Activated naive CD8-positive, alpha-beta T cell treated with anti-CD3 and anti-CD28 coated beads, Interleukin-2, amount 10 ng/mL, durations not matched to agents 7 days and 5 days (primary cell): Measurements from ENCODE around the gene FOLR1. TPM values are rescaled to one million over a fixed set of nuclear protein-coding genes. Genes with fewer than 3 reads are reported as not detected.
"Not testable (repeated sequence)": the region's sequence is repeated elsewhere in the genome, so short reads cannot be mapped to it uniquely, and the experiment has no call there.

Experiments
- ATAC-seq: fragments of 150-1000 bp; cut with Tn5 transposase; one replicate; pipeline ENCODE4 v1.10.0; 2021; ENCODE audit warnings: low read depth, moderate library complexity
- POLR2A ChIA-PET: fragments of 350-600 bp; sonication (Branson Sonifier 250); formaldehyde crosslinking; loops from one replicate; lab custom pipeline; 2021; ENCODE audit warnings: antibody characterized with exemption; lab: Charles Lee
- DNase-seq: peaks from one replicate; pipeline ENCODE4 v3.0.0; 2021
- H3K27ac Mint-ChIP-seq: one replicate; pipeline ENCODE4 v1.8.0; 2022; ENCODE audit warnings: mild to moderate bottlenecking, mixed read lengths
- H3K27me3 Mint-ChIP-seq: one replicate; pipeline ENCODE4 v1.8.0; 2022; ENCODE audit warnings: mild to moderate bottlenecking, moderate library complexity, mixed read lengths
- H3K36me3 Mint-ChIP-seq: one replicate; pipeline ENCODE4 v1.8.0; 2021; ENCODE audit warnings: mild to moderate bottlenecking, mixed read lengths
- H3K4me1 Mint-ChIP-seq: one replicate; pipeline ENCODE4 v1.8.0; 2021; ENCODE audit warnings: mixed read lengths
- H3K4me3 Mint-ChIP-seq: one replicate; pipeline ENCODE4 v1.8.0; 2022; ENCODE audit warnings: mild to moderate bottlenecking, moderate library complexity, mixed read lengths
- H3K9me3 Mint-ChIP-seq: one replicate; pipeline ENCODE4 v1.8.0; 2021; ENCODE audit warnings: mixed read lengths
- total RNA-seq, 2 experiments: library from RNA; stranded (reverse); gene quantifications; one replicate each; pipeline ENCODE4 v1.2.3, GENCODE V29; 2021

Gene FOLR1
- total RNA-seq, 2 experiments from 2014 or later, result not detected

DNA sequence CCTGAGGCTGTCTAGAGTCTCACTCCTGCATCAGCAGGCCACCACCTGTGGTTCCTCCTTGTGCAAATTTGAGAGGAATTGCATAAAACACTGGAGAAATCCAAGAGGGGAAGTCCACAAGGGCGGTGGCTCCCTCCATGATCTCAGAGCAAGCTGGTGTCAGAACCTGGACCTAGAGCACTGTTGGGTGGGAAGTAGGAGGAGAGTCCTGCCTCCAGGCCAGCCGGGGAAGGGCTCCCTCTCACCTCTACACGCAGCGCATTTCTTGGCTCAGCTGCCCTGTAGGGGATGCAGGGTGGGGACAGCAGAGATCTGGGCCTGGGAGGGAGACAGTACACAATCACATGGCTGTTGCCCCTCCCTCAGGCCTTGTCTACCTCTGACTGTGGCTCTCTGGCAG, 19.9 kb upstream of the FOLR1 start:
- H3K27me3 Mint-ChIP-seq, H3K27ac Mint-ChIP-seq, DNase-seq, H3K4me3 Mint-ChIP-seq, POLR2A ChIA-PET, H3K9me3 Mint-ChIP-seq, H3K36me3 Mint-ChIP-seq, ATAC-seq, H3K4me1 Mint-ChIP-seq: not testable (repeated sequence)

DNA sequence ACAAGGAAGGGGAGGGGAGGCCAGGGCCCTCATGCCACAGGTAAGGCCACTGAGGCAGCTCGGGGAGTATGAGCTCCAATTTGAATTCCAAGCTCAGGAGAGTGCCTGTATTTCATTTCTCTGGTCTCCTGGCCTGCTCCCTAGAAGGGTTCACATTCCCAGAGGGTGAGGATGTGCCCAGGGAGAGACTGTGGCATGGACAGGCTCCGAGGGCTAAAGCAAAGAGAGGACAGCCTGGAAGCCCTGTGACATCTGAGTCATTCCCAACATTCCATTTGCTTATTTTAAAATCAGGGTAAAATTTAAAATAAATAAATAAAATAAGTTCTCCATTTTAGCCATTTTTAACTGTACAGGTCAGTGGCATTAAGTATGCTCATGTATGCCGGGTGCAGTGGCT, 18.6 kb upstream of the FOLR1 start:
- ATAC-seq, result no peak
- Mint-ChIP-seq H3K4me3 (no peak overlapping the region), H3K36me3 (no peaks in the 10 kb centered on the region), H3K27ac (no peak overlapping the region), H3K27me3 (no peaks in the 10 kb centered on the region), H3K4me1 (no peaks in the 10 kb centered on the region), H3K9me3 (no peaks in the 10 kb centered on the region)
- POLR2A ChIA-PET, result no interaction called here
- DNase-seq, result no peak

DNA sequence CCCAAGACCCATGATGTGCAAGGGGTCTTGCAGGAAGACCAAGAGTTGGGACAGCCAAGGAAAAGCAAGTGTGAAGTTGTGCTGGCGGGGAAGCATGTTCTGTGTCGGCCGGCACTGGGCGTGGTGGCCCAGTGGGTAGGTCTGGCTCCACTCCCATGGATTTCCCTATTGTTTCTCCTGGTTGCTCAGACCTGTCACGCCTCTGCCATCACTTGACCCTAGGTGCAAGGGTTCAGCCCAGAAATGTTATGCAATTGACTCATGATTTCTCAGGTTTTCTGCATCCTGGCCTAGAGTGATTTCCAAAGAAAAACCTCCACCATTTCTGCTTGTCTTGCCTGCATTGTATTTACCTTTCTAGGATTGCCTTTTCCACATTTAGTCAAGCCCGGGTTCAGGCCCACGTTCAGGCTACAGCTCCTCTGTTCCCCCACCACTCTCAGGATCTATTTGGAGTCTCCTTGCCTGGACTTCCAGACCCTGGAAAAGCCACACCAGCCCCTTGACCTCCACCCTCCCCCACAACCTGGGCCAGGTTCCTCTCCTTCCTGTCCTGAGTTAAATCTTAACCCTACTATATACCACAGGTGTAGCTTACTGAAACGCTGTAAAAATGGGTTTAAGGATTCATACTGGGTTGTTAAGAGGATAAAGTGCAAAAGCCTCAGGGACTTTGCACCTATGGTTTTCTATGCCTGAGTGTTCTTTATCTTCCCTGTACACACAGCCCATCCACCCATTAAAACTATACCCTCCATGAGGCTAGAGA, 17.5 kb upstream of the FOLR1 start:
- H3K27me3 Mint-ChIP-seq, result peaks cover 6% of the 10 kb centered on the region
- H3K9me3 Mint-ChIP-seq, result no peaks in the 10 kb centered on the region
- H3K36me3 Mint-ChIP-seq, result no peaks in the 10 kb centered on the region
- H3K27ac Mint-ChIP-seq, result no peak overlapping the region
- ATAC-seq, result no peak
- POLR2A ChIA-PET, result no interaction called here
- no peak overlapping the region for H3K4me3 Mint-ChIP-seq
- no peaks in the 10 kb centered on the region for H3K4me1 Mint-ChIP-seq
- no peak for DNase-seq

DNA sequence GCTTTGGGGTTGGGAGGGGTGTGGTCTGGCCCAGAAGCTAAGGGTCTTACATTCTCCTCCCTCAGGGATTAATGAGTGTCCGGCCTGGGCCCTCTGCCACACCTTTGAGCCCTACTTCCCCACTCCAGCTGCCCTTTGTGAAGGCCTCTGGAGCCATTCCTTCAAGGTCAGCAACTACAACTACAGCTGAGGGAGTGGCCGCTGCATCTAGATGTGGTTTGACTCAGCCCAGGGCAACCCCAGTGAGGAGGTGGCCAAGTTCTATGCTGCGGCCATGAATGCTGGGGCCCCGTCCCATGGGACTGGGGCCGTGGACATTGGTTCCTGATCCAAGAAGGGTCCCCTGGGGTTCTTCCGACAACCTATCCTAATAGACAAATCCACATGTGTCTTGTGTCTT, 14.3 kb upstream of the FOLR1 start:
- Mint-ChIP-seq H3K36me3 (no peaks in the 10 kb centered on the region), H3K4me3 (no peak overlapping the region), H3K9me3 (no peaks in the 10 kb centered on the region), H3K27me3 (peaks cover 14% of the 10 kb centered on the region), H3K4me1 (no peaks in the 10 kb centered on the region), H3K27ac (no peak overlapping the region)
- DNase-seq, result no peak
- ATAC-seq, result no peak
- POLR2A ChIA-PET, result no interaction called here

DNA sequence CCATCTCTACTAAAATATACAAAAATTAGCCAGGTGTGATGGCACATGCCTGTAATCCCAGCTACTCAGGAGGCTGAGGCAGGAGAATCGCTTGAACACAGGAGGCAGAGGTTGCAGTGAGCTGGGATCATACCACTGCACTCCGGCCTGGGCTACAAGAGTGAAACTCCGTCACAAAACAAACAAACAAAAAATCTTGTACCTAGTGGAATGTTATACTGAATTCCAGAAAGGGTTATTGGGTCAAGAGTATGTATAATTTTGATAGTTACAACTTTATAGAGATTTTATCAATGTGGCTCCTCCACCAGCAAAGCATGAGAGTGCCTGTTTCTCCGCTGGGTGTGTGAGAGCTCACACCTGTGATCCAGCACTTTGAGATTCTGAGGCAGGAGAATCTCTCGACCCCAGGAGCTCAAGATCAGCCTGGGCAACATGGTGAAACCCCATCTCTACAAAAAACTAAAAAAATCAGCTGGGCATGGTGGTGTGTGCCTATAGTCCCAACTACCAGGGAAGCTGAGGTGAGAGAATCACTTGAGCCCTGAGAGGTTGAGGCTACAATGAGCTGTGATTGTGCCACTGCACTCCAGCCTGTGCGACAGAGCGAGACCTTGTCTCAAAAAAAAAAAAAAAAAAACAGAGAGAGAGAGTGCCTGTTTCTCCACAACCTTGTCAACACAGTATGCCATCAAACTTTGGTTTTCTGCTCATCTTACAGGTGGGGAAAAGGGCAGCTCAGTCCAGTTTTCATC, 12.7 kb upstream of the FOLR1 start:
- DNase-seq (no peak), ATAC-seq (no peak)
- Mint-ChIP-seq H3K36me3 (no peaks in the 10 kb centered on the region), H3K27ac (no peak overlapping the region), H3K9me3 (no peaks in the 10 kb centered on the region), H3K4me1 (peaks cover 2% of the 10 kb centered on the region), H3K4me3 (no peak overlapping the region), H3K27me3 (peaks cover 15% of the 10 kb centered on the region)
- POLR2A ChIA-PET, result interaction anchor here (0.9 to 1.9 kb wide), 2 partner anchors 9 to 11 kb away, joined by 3 to 4 read pairs; no protein-coding TSS in a partner anchor

DNA sequence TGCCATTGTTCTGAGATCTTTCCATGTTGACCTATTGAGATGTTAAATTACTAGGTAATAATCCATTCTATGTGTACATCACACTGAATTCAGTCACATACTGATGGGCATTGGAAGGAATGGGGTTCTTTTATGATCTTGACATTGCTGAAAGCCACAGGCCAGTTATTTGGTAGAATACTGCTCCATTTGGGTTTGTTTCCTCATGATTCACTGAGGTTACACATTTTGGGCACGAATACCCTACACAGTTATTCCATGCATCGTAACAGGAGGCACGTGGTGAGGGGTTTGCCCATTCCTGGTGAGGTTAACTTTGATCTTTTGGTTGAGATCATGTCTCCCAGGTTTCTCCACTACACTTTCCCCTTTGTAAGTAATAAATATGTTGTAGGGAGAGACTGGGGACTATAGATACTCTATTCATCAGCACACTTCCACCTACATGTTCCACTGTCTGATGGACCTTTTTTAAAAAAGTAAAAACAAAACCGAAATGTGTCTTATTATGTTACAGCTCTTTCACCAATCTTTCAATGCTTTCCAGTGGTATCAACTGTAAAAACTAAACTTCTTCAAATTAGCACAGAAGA, 12.0 kb upstream of the FOLR1 start:
- no peak overlapping the region for H3K4me3 Mint-ChIP-seq
- no peak overlapping the region for H3K27ac Mint-ChIP-seq
- POLR2A ChIA-PET, result interaction anchor here (0.9 to 1.9 kb wide), 2 partner anchors 8 to 12 kb away, joined by 3 to 4 read pairs; no protein-coding TSS in a partner anchor
- peaks cover 15% of the 10 kb centered on the region for H3K27me3 Mint-ChIP-seq
- peaks cover 2% of the 10 kb centered on the region for H3K4me1 Mint-ChIP-seq
- no peaks in the 10 kb centered on the region for H3K9me3 Mint-ChIP-seq
- no peak for ATAC-seq
- DNase-seq, result no peak
- no peaks in the 10 kb centered on the region for H3K36me3 Mint-ChIP-seq

DNA sequence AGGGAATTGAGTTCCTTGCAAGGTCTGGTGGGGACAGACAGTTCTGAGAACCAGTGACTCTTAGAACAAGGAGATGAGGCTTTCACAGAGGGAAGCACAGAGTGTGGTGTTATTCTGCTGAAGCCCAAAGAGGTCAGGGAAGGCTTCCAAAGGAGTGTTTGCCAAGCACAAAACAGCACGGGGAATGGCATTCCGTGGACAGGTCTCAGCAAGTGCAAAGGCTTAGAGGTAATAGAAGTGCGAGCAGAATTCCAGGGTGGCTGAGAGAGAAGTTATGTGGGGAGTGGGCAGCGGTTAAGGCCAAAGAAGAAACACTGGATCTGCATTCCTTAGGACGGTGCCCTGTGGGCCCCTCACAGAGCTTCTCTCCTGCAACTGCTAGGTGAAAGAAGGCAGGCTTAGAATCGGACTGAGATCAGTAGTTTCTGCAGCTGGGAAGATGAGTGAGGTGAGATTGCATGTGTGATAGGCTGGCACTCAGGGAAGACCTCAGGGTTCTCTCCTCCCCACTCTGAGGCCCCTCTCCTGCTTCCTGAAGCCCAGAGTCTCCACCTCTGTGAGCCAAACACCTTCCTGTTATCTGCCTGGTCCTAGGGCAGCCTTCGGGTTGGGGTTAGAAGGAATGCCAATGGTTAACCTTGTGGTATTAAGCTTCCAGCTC, 10.9 kb upstream of the FOLR1 start:
- POLR2A ChIA-PET, DNase-seq, H3K9me3 Mint-ChIP-seq, ATAC-seq, H3K27ac Mint-ChIP-seq, H3K36me3 Mint-ChIP-seq, H3K4me3 Mint-ChIP-seq, H3K4me1 Mint-ChIP-seq: not testable (repeated sequence)
- peaks cover 15% of the 10 kb centered on the region for H3K27me3 Mint-ChIP-seq

DNA sequence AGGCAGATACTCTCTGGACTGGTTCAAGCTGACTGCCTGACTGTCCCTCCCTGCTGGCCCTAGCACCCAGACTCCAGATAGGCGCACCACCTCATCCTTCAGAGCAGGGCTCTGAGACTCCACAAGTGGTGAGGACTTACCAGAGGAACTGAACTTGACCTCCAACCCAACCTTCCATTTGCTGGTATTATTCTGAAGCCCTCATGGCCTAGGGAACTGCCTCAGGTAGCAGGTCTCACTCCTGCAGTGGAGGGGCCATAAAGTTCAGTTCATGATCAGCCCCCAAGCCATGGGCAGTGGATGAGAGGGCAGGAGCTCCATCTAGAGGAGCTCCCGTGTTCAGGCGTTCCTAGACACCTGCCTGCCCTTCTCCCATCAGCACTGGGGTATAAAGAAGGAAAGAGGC, 10.4 kb upstream of the FOLR1 start:
- ATAC-seq, POLR2A ChIA-PET, DNase-seq, H3K27ac Mint-ChIP-seq, H3K9me3 Mint-ChIP-seq, H3K36me3 Mint-ChIP-seq, H3K4me1 Mint-ChIP-seq, H3K4me3 Mint-ChIP-seq: not testable (repeated sequence)
- peaks cover 15% of the 10 kb centered on the region for H3K27me3 Mint-ChIP-seq

DNA sequence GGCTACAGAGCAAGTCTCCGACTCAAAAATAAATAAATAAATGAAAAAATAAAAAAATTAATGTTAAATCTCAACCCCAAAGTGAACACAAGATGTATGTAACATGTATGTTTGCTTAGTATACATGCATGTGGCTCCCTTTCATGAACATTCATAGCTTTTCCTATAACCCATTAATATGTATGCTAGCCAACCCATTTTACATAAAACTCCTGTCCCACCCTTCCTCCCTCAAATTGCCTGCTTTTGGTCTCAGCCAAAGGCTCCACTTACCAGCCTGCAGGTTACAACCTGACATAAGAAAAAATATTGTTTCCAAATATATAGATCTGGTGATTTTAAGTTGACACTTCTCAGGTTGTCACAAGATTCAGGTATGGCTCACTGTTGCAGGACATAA, 3.7 kb upstream of the FOLR1 start:
- Mint-ChIP-seq H3K27me3 (peaks cover 1% of the 10 kb centered on the region), H3K36me3 (no peaks in the 10 kb centered on the region), H3K4me1 (peaks cover 1% of the 10 kb centered on the region), H3K9me3 (no peaks in the 10 kb centered on the region), H3K27ac (no peak overlapping the region), H3K4me3 (no peak overlapping the region)
- ATAC-seq (no peak), DNase-seq (no peak)
- POLR2A ChIA-PET, result interaction anchor here (2.0 kb wide), 1 partner anchor 9 kb away, joined by 4 read pairs; no protein-coding TSS in a partner anchor

DNA sequence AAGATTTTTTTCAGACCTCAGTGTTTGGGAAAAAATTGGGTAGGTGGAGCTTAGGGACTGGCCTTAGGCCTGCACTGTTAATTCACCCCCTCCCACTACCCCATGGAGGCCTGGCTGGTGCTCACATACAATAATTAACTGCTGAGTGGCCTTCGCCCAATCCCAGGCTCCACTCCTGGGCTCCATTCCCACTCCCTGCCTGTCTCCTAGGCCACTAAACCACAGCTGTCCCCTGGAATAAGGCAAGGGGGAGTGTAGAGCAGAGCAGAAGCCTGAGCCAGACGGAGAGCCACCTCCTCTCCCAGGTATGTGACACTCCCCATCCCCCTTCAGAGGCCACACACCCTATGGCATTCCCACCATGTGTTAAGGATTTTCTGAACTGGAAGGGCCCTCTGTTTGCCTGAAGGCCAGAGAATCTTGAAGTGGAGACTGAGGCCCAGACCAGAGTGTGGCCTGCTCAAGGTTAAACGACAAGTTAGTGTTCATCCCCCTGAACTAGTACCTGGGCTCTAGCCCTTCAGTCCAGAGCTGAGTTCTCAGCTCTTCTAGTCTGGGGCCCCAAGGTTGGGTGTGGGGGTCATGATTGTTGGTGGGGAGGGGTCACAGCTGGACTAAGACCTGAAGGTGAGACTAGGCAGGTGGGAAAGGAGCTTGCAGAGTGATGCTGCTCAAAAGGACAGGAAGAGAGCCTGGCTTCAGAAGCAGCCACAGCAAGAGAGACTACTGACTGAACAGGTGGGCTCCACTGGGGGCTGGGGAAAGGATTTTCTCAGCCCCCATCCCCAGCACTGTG, 2.3 kb upstream of the FOLR1 start:
- DNase-seq, result no peak
- POLR2A ChIA-PET, result interaction anchor here (2.0 kb wide), 1 partner anchor 10 kb away, joined by 4 read pairs; no protein-coding TSS in a partner anchor
- Mint-ChIP-seq H3K4me1 (no peaks in the 10 kb centered on the region), H3K4me3 (no peak overlapping the region), H3K27me3 (no peaks in the 10 kb centered on the region), H3K9me3 (no peaks in the 10 kb centered on the region), H3K36me3 (no peaks in the 10 kb centered on the region), H3K27ac (no peak overlapping the region)
- no peak for ATAC-seq

DNA sequence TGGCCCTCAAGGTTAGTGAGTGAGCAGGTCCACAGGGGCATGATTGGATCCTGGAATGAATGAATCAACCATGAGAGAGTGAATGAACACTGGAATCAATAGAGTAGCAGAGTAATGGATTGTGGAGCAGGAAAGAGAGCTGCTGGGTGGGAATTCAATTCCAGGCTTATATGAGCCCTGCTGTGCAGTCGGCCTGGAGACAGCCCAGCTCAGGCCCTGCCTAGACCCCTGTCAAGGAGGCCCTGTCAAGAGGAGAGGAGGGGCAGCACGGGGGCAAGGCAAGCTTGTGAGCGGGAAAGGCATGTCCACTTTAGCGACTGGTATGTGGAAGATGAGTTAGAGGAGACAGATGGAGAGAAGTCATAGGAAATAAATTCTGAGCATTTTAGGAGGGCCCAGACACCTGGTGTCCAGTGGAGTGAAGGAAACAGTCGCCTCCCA, 1.3 kb upstream of the FOLR1 start:
- Mint-ChIP-seq H3K27ac (no peak overlapping the region), H3K4me3 (no peak overlapping the region), H3K4me1 (no peaks in the 10 kb centered on the region), H3K36me3 (no peaks in the 10 kb centered on the region), H3K27me3 (no peaks in the 10 kb centered on the region), H3K9me3 (no peaks in the 10 kb centered on the region)
- no peak for ATAC-seq
- POLR2A ChIA-PET, result no interaction called here
- no peak for DNase-seq

DNA sequence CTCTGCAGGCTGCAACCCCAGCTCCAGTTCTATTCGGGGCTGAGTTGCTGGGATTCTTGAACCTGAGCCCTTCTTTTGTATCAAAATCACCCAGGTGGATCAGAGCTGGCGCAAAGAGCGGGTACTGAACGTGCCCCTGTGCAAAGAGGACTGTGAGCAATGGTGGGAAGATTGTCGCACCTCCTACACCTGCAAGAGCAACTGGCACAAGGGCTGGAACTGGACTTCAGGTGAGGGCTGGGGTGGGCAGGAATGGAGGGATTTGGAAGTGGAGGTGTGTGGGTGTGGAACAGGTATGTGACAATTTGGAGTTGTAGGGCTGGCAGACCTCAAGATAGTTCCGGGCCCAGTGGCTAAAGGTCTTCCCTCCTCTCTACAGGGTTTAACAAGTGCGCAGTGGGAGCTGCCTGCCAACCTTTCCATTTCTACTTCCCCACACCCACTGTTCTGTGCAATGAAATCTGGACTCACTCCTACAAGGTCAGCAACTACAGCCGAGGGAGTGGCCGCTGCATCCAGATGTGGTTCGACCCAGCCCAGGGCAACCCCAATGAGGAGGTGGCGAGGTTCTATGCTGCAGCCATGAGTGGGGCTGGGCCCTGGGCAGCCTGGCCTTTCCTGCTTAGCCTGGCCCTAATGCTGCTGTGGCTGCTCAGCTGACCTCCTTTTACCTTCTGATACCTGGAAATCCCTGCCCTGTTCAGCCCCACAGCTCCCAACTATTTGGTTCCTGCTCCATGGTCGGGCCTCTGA, 3.8 kb downstream of the FOLR1 start:
- H3K27ac Mint-ChIP-seq, result no peak overlapping the region
- H3K27me3 Mint-ChIP-seq, result peaks cover 2% of the 10 kb centered on the region
- no peaks in the 10 kb centered on the region for H3K36me3 Mint-ChIP-seq
- no peaks in the 10 kb centered on the region for H3K4me1 Mint-ChIP-seq
- POLR2A ChIA-PET, result no interaction called here
- H3K9me3 Mint-ChIP-seq, result no peaks in the 10 kb centered on the region
- no peak overlapping the region for H3K4me3 Mint-ChIP-seq
- DNase-seq (no peak), ATAC-seq (no peak)
